GM12801 (cell line): ENCODE data around the gene CSGALNACT2.

Source experiments
- CTCF ChIP-seq: IDR thresholded peaks from one replicate; pipeline ENCODE4 v1.5.1; 2011; ENCODE audit warnings: control low read depth; ENCODE audit not compliant: insufficient read length; ENCODE audit errors: extremely low read depth

Gene CSGALNACT2

DNA sequence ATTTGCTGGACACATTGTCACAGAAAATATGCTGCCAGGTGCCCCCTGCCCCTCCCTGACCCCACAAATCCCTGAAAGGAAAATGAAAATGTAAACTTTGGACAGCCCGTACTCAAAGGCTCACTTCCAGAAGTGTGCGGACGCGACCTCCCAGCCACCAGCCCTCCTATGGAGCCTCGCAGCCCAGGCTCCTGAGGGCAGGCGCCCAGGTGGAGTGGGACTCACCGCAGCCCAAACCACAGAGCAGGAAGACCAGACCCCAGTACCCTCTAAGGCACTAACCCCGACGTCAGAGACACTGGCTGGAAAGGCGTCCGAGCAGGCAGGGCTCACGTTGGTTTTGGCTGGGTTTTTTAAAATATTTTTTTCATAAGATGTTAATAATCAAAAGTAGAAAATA is 57.3 kb downstream of the CSGALNACT2 start:
- TF ChIP-seq CTCF: no peak

DNA sequence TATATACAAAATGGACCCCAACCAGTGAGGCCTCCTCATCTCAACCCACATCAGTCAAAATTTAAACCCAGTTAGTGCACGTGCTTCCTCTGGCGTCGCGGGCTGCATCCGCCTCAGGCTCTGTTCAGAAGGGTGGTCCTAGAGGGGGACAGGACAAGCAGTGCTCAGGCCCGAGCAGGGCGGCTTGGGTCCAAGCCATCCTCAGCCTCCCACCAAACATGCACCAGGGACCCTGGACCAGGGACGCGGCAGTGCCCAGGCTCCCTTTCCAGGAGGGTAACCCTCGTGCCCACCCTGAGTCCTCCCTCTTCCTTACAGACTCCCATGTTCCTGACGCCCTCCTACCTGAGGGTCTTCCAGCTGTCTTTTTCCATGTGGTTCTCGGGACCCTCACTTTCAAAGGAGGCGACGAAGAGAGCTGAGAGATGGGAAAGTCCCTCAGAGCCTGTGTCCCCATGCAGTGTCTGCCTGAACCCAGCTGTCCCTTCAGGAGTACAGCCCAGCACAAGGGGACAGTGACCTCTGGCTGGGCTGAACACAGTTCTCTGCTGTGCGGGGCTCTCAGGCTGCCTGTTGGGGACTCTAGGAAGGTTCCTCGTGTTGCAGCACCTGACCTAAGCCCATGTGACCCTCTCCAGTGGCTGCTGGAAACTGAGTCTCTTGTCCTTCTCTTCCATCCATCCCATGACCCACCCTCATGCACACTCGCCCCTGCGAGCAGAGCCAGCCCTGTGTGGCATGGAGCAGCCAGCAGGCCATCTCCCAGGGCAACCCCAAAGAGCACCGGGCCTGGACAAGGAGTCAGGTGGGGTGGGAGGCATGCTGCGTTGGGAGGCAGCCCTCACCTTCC is 58.1 kb downstream of the CSGALNACT2 start:
- TF ChIP-seq CTCF: no peak

DNA sequence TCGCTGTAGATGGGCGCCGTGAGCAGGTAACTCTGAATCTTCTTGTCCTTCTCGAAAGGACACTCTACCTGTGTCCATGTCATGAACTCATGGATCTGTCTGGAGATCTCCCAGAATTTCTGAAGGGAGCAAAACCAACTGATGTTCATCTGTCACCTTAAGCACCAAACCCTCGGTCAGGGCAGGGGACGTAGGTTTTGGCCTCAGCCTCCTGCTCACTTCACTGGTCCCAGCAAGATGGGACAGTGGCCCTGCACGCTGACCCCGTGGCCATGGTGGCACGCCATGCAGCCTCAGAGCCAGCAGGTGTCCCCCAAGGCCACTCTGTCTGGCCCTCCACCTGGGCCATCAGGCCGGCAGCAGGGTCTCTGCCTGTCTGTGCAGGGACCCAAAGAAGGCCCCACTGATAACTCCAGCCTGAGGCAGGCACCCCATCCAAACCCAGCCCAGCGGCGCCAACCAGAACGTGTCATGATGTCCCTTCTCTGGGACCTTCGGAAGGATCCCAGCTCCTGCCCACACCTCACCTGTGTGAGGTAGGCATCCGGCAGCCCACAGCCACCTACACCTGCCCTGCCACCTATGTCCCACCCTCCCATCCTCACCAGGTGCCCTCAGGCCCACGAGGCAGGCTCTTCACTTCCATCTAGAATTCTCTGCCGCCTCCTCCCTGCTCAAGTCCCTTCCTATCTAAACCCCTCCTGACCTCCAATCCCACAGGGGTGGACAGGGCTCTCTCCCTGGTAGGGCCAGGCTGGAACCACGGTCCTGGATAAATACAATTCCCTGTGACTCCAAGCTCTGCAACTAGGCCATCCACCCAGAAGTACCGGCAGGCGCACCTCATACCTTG is 59.0 kb downstream of the CSGALNACT2 start:
- TF ChIP-seq CTCF: no peak

- TF ChIP-seq CTCF: no peak
These were observed 59.8 kb downstream of the CSGALNACT2 start for GRCh38 chr10:43197834-43198681.

- no peak for TF ChIP-seq CTCF
These were observed 60.4 kb downstream of the CSGALNACT2 start for GRCh38 chr10:43198682-43199005.

DNA sequence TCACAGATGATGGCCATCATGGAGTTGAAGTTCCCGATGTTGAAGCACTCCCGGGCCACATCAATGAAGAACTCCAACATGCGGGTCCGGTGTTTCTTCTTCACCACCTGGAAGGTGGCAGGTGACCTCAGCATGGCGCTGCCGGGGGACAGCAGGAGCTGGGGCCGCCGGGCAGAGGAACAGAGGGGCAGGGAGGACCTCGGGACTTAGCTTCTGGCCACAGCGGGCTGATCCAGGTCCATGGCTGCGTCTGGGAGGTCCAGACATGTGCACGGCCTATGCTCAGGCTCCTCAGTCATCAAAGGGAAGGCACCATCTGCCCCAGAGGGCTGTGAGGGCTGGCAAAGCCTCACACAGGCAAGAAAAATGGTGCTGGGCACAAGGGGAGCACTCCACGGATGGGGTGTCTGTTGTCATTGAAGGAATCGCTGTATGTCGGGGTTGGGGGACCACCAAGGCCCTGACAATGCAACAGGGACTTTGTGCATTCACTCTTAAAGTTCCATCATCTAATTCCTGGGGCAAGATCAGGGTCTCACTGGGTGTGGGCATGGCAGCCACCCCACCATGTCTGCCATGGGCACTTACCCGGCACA is 60.9 kb downstream of the CSGALNACT2 start:
- no peak for TF ChIP-seq CTCF
